HG03565 (cell line): ENCODE measurements around the gene FGD6.
A peak's percentile ranks its signal among the peaks of the same experiment; 100 is the strongest.
"Not testable (repeated sequence)": the region's sequence is repeated elsewhere in the genome, so short reads cannot be mapped to it uniquely, and the experiment has no call there.

Source experiments
- ATAC-seq: cut with Tn5 transposase; IDR thresholded peaks from one replicate; pipeline ENCODE4 v1.9.1; 2021; ENCODE audit warnings: mild to moderate bottlenecking, moderate library complexity; ENCODE audit not compliant: unreplicated experiment

FGD6 gene

DNA sequence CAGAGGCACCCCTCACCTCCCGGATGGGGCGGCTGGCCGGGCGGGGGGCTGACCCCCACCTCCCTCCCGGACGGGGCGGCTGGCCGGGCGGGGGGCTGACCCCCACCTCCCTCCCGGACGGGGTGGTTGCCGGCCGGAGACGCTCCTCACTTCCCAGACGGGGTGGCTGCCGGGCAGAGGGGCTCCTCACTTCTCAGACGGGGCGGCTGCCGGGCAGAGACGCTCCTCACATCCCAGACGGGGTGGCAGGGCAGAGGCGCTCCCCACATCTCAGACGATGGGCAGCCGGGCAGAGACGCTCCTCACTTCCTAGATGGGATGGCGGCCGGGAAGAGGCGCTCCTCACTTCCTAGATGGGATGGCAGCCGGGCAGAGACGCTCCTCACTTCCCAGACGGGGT is 18.4 kb upstream of the FGD6 start:
- not testable (repeated sequence) for ATAC-seq

DNA sequence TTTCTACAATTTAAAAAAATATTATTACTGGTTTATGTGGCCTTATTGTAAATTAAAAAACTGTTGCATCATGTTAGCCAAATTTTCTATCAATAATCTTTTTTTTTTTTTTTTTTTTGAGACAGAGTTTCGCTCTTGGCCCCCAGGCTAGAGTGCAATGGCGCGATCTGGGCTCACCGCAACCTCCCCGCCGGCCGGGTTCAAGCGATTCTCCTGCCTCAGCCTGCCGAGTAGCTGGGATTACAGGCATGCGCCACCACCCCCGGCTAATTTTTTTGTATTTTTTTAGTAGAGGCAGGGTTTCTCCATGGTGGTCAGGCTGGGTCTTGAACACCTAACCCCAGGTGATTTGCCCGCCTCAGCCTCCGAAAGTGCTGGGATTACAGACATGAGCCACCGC is 16.9 kb upstream of the FGD6 start:
- not testable (repeated sequence) for ATAC-seq

DNA sequence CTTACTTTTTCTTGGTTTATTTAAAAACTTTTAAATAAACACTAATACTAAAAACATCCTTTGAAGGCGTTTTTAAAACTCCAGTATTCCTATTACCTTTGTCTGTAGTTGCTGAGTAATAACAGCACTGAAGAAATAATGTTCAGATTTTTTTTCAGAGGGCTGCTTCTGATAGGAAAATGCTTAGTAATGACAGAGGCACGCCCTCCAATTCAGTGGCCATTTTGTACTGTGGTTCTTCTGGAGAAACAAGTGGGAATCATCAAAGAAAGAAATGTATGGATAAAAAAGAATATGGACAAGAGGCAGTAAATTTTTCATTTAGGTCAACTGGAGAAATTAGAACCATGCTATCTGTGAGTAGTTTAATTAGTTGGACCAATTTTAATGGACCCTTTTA is 13.9 kb upstream of the FGD6 start:
- ATAC-seq: no peak

DNA sequence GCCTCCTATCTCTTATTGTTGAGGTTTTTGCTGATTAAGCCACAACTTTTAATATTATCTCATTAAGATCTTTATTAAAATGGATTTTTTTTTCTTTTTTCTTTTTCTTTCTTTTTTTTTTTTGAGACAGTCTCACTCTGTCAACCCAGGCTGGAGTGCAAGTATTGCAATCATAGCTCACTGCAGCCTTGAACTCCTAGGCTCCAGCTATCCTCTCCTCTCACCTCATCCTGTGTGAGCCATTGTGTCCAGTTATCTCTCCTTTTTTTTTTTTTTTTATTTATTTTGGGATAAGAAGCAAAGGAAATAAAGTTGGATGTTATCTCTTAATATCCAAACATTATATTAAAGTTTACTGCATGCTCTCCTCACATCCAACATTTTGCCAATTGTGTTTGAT is 13.0 kb upstream of the FGD6 start:
- ATAC-seq: no peak

DNA sequence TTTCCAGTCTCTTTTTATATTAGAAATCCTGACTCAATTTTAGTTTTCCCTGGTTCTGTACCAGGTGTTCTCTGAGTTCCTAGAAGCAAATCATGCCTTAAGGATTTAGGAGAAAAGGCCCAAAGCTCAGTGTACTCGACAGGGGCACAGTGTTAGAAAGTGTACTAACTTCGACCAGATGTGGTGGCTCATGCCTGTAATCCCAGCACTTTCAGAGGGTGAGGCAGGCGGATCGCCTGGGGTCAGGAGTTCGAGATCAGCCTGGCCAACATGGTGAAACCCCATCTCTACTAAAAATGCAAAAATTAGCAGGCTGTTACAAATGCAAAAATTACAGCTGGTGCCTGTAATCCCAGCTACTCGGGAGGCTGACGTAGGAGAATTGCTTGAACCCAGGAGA is 12.4 kb upstream of the FGD6 start:
- no peak for ATAC-seq

DNA sequence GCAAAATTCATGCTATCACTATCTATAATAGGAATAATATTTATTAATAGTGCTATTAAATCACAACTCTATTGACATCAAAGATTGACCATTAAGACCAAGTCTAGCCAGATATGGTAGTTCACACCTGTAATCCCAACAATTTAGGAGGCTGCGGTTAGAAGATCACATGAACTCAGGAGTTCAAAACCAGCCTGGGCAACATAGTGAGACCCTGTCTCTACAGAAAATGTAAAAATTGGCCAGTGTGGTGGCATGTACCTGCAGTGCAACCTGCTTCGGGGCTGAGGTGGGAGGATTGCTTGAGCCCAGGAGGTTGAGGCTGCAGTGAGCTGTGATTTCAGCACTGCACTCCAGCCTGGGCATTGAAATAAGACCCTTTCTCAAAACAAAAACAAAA is 11.3 kb upstream of the FGD6 start:
- no peak for ATAC-seq

DNA sequence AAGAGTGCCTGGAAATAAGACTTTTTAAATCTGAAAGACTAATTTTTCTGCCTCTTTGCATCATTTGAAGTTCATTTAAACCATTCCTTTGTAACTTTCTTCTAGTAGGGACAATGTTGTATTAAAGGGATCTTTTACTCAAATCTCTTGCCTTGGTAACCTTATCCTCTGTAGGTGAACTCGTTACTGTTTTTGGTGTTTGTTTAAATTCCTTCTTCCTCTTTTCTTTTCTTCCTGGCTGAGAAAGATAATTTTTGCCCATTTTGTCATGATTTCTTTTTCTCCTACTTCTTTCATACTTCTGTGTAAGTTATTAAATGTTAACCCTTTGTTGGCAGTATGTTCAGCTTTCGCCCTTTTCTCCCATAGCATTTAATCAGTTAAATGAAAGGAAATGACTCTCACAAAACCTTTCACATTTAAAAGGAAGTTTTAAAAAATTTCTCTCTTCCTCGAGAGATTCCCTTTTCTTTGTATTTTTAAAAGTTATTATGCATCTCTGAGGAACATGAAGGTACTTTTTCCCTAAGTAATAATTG is 10.6 kb upstream of the FGD6 start:
- no peak for ATAC-seq

DNA sequence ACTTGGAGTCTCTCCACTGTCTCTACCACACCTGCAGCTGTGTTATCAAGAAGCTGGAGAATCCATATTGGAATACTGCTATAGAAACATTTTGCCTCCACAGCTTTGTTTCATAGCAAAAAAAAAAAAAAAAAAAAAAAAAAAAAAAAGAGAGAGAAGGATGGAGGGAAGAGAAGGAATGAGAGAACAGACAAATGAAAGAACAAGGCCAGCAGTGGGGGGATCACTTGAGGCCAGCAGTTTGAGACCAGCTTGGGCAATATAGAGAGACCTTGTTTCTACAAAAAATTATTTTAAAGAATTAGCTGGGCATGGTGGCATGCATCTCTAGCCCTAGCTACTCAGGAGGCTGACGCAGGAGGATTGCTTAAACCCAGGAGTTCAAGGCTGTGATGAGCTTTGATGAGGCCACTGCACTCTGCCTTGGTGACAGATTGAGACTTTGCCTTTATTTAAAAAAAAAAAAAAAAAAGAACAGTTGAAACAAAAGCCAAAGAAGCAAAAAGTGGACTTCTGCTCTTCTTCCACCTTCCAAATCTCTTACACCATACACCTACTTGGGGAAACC is 8.5 kb upstream of the FGD6 start:
- no peak for ATAC-seq

DNA sequence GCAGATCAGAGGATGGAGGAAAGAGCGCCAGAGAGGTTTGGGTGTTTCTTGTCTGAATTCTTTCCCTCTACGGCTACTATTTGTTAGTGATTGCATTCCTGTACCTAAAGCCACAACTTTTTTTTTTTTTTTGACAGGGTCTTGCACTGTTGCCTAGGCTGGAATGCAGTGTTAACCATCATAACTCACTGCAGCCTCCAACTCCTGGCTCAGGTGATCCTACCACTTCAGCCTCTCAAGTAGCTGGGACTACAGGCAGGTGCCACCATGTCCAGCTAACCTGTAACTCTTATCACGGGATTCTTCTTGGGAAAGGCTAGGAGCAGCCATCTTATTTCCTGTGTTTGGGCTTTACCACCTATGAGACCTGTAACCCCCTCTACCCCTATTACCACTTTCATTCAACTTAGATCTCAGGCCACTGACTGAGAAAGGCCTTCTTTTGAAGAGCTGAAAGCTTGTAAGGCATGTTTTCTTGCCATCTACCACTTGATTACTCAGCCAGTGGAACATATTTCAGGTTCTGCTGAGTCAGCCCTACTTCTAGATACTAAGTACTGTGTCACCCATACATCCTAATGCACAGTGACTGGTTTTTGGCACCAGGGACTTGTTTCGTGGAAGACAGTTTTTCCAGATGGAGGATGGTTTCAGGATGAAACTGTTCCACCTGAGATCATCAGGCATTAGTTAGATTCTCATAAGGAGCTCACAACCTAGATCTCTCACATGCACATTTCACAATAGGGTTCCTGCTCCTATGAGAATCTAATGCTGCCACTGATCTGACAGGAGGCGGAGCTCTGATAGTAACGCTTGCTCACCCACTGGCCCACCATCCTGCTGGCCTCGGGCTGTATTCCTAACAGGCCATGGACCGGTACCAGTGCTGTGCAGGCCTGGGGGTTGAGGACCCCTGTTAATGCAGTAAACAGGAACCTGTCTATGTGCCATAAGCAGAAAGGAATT is 7.2 kb upstream of the FGD6 start:
- no peak for ATAC-seq

DNA sequence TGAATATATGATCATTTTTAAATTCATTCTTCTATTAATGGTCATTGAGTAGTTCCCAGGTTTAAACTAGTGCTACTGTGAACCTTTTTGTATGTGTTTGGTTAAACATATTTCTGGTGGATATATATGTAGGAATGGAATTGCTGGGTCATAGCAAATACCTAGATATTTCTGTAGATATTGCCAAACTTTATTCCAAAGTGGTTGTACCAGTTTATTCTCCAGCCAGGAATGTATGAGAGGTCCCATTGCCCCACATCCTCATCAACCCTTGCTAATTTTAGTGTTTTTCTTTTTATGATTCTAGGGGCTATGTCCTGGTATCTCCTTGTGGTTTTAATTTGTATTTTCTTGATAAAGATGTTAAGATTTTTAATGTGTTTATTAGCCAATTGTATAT is 3.5 kb upstream of the FGD6 start:
- no peak for ATAC-seq

DNA sequence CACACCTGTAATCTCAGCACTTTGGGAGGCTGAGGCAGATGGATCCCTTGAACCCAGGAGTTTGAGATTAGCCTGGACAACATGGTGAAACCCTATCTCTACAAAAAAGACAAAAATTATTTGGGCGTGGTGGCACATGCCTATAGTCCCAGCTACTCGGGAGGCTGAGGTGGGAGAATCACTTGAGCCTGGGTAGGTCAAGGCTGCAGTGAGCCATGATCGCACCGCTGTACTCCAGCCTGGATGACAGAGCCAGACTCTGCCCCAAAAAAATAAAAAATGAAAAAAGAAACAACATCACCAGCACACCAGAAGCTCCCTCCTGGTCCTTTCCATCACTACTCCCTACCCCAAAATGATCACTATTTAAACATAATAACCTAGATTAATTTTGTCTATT is 2.9 kb upstream of the FGD6 start:
- ATAC-seq: no peak

DNA sequence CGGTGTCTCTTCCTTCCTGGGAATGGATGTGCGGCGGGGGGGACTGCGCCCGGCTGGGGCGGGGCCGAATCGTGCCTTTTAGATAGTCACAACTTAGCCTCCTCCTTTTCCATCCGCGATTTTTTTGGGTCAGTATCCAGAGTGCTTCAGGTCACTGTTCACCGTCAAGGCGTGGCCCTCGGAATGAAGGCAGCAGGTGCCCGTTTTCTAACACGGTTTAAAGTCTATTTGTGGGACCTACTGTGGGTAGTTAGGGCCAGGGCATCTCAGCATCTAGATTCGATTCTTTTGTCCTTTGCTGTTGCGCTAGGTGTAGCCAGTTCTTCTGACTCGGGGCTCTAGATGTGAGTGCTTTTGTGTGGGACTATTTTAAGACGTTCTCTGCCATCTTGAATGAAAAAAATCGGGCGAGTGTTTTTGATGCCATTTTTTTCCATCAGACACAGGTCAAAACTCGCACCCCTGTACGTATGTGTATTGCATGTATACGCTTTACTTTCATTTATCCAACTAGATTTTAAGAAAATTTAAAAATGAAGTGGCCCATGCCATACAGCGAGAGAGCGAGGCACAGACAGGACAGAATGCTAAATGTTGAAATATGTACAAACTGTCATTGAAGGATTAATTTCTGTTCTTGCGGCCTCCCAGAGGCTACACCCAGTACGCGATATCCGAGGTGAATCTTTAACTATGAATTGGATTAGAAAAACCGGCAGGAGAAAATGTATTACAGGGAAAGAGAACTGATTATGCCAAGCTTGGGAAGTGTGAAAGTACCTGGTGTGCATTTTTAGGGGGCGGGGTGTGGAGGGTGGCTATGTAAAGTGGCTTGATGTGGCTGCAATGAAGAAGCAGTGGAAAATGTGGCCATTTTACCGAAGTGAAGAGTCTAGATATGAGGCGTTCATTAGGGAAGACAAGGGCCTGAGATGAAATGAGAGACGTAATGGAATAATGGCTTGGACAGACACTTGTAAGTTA is 1.2 kb upstream of the FGD6 start:
- no peak for ATAC-seq

DNA sequence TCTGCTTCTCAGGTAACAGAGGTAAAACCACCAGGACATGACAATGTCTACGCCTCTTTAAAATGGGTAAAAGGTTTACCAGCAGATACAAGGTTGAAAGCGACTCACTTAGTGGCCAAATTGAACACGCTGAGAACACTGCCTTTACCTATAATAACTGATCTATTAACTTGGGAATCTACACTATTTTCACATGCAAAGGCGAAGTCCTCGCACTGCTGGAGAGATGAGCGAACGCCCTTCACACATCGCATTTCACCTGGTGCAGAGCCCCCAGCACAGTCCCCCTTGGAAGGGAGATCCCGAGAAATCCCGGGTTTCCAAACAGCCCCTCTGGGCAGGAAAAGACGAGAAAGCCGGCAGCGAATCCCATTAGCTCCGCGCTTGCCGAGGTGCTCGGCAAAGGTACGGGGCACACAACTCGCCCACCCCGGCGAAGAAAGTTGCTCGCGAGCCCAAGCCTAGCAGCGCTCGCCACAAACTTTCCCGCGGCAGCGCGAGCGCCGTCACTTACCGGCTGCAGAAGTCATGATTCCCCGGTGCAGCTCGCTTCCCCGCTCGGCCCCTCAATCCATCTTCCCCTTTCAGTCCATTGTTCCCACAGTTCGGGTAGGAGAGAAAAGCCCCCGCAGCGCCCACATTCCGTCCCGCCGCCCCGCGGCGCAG is 423 bp downstream of the FGD6 start:
- ATAC-seq: peak; percentile 9

DNA sequence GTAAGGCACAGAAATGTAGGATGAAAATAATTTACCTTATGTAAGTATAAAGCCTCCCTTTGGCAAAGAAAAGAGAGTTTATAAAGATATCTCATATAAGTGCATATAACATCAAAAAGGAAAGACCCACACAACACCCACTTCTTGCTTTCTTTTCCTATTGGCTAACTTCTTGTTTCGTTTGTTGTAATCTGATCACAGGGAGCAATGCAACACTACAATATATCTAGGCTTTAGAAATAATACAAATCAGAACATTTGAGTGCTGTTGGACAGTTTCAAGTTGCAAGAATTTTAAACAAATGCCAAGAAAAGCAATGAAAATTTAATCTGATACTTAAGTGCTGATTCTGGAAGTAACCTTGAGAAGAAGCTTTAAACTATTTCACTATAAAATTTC is 1.3 kb downstream of the FGD6 start:
- ATAC-seq: no peak

DNA sequence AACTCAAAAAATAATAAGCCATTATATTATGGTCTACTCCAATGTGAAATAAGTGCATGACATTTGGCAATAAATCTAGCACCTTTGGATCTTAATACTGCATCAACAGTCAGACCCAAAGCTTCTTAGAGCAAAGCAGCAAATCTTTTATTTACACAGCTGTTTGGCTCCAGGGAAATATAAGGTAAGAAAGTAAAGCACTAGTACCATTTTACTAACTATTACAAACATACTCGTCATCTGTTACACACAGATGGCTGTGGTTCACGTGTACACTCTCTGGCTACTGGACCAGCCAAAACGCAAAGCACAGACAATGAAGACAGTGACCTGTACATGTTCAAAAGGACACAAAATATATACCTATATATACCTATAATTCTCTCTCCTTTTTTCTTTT is 2.8 kb downstream of the FGD6 start:
- no peak for ATAC-seq

DNA sequence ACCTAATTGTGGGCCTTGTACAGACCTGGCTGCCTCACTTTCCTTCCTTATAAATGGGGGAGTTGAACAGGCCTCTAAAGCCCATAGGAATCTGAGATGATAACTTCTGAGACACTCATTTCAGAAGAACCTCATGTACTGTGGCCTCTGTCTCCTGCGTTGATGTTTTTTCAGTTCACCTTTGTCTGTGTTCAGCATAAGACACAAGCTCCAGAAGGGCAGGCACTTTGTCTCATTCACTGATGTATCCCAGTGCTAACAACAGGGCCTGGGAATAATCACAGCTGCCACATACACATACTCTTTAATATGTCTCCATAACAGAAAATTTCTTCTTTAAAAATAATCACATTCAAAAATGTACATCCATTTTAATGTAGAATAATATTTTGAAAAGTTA is 3.3 kb downstream of the FGD6 start:
- ATAC-seq: no peak

DNA sequence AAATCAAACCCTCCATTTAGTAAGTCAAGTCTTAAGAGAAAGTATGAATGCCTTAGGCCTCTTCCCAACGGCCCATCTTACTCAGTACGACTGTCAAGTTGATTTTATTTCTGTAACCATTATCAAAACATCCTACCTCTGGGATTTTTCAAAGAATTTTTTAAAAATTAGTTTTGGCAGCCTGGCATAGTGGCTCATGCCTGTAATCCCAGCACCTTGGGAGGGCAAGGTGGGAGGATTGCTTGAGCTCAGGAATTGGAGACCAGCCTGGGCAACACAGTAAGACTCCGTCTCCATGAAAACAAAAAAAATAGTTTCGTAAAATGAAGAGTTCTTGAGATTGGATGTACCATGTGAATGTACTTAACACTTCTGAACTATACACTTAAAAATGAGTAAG is 4.1 kb downstream of the FGD6 start:
- no peak for ATAC-seq

DNA sequence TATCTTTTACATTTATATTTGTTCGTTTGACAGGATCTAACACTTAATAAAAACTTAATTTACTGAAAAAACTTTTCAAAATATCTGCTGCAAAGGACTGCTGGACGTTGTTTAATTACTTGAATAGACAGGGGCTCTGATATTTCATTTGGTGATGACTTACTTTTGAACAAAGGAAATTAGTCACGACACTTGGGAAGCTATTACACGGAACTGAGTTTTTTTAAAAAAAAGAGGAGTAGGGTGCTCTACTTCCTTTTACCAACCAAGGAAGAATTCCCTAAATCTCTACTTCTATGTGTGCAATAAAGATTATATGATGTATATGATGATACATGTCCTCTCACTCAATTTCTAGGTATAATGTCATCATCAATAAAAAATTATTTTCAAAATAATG is 4.7 kb downstream of the FGD6 start:
- ATAC-seq: no peak

DNA sequence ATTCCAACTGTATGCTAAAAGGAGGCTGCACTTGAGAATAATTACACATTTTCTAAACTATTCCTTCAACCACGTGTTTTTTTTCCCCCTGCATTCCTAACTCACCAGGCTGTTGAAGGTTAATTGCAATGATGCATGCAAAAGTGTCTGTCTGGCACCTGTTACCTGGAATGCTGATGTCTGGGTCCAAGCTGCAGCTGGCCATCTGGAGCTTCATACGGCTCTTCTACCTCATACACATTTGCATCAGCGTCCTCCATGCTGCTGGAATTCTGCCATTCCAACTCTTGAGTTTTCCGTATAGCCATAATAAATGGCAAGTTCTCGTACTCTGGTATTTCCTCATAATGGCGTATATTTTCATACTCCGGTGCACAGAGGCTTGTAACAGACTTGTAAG is 8.6 kb downstream of the FGD6 start:
- ATAC-seq: no peak

DNA sequence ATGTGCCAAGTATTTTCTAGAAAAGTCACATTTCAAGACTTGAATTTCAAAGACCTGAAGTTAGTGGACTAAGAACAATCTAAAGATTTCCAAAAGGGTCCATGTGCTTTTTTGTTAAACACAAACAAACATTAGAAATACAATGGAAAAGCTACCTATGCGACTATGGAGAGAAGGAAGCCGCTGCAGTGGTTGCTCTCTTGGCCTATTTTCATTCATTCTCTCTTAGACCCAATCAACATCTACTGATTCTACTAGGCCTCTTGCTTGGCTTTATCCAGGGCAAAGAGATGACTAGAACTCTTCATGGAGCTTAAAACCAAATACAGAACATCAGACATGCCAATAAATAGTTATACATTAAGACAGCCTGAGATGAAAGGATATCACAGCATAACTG is 9.9 kb downstream of the FGD6 start:
- no peak for ATAC-seq

DNA sequence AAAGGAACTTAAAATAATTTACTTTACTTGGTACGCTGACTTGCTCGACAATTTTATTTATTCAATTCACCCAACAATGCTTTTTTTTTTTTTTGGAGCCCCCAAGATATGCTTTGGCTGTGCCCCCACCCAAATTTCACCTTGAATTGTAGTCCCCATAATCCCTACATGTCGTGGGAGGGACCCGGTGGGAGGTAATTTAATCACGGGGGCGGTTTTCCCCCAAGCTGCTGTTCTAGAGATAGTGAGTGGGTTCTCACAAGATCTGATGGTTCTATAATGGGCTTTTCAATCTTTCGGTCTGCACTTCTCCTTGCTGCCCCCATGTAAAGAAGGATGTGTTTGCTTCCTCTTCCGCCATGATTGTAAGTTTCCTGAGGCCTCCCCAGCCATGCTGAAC is 10.4 kb downstream of the FGD6 start:
- ATAC-seq: no peak
